HCT116 (cell line): Measurements from ENCODE around the gene ICOSLG. TPM values are rescaled to one million over a fixed set of nuclear protein-coding genes. Genes with fewer than 3 reads are reported as not detected.

Source experiments
- ATAC-seq: fragments of 200-7000 bp; cut with Tn5 transposase; 2 replicates; pipeline ENCODE4 v1.9.1; 2020; ENCODE audit warnings: mild to moderate bottlenecking, moderate library complexity
- BruUV-seq: library from RNA; stranded (reverse); fragments of 400-500 nt; replicated peaks from 2 replicates; lab custom pipeline; 2021; lab: Mats Ljungman, UMichigan
- CTCF ChIA-PET: fragments of 300-600 bp; sonication (Branson Sonifier 250); formaldehyde crosslinking; loops from one replicate; lab custom pipeline; 2021; ENCODE audit warnings: antibody characterized with exemption; lab: Charles Lee
- POLR2A ChIA-PET: fragments of 300-600, 350-600 bp; sonication (Branson Sonifier 250); formaldehyde crosslinking; loops from one replicate; lab custom pipeline; 2021; ENCODE audit warnings: antibody characterized with exemption; lab: Charles Lee
- RAD21 ChIA-PET, 2 experiments: fragments of 300-600 bp; sonication (Branson Sonifier 250); formaldehyde crosslinking; loops; one replicate each; lab custom pipeline; 2023; ENCODE audit warnings: low total read pairs in 2 of 2; ENCODE audit not compliant: uncharacterized antibody in 2 of 2, unreplicated experiment in 2 of 2, low non-redundant PET in 1 of 2; lab: Charles Lee
- DNase-seq: peaks from one replicate; pipeline ENCODE4 v3.0.0-alpha.2; 2010; ENCODE audit warnings: low read depth, low spot score
- H2AFZ ChIP-seq: fragments of 200-600 bp; shearing (Covaris generic), sonication (generic); 2 replicates; pipeline ENCODE4 v1.6.1; 2017; ENCODE audit warnings: low read depth, mixed run types, mixed read lengths, antibody characterized with exemption, low read length; ENCODE audit not compliant: poor library complexity, severe bottlenecking
- H3K27ac ChIP-seq: 2 replicates; pipeline ENCODE4 v1.5.1; 2012; ENCODE audit warnings: low read depth, low read length
- H3K27me3 ChIP-seq: fragments of 200-600 bp; sonication (generic); 2 replicates; pipeline ENCODE4 v1.6.1; 2016; ENCODE audit warnings: mixed run types, low read length, mixed read lengths; ENCODE audit not compliant: insufficient read depth
- H3K36me3 ChIP-seq, 2 experiments: fragments of 200-500 bp in 1 of 2; fragments of 200-600 bp in 1 of 2; sonication (Bioruptor generic) in 1 of 2; sonication (generic) in 1 of 2; 2 replicates each; pipeline versions ENCODE4 v1.5.1 to v1.6.1; 2014 to 2016; ENCODE audit warnings: low read length in 2 of 2, inconsistent platforms in 1 of 2, mixed read lengths in 1 of 2, mixed run types in 1 of 2; ENCODE audit not compliant: insufficient read depth in 2 of 2, control insufficient read depth in 1 of 2
- H3K4me1 ChIP-seq, 2 experiments: fragments of 200-600 bp in 1 of 2; sonication (generic) in 1 of 2; 2 replicates each; pipeline versions ENCODE4 v1.5.1 to v1.6.1; 2012 to 2017; ENCODE audit warnings: low read length in 2 of 2, inconsistent platforms in 1 of 2, mild to moderate bottlenecking in 1 of 2, mixed read lengths in 1 of 2, mixed run types in 1 of 2, moderate library complexity in 1 of 2; ENCODE audit not compliant: insufficient read depth in 2 of 2, control insufficient read depth in 1 of 2
- H3K4me2 ChIP-seq: fragments of 200-600 bp; sonication (generic); 2 replicates; pipeline ENCODE4 v1.6.1; 2017; ENCODE audit warnings: mixed run types, low read length, mixed read lengths
- H3K4me3 ChIP-seq, 2 experiments: fragments of 200-600 bp in 1 of 2; sonication (generic) in 1 of 2; replicated peaks in 1 of 2; 2 replicates each; pipeline ENCODE4 v1.5.1; 2011 to 2016; ENCODE audit warnings: low read length in 2 of 2, control low read depth in 1 of 2, low read depth in 1 of 2, mild to moderate bottlenecking in 1 of 2, mixed read lengths in 1 of 2, mixed run types in 1 of 2
- H3K79me2 ChIP-seq: fragments of 200-600 bp; sonication (generic); 2 replicates; pipeline ENCODE4 v1.6.1; 2017; ENCODE audit warnings: mild to moderate bottlenecking, mixed run types, low read length, moderate library complexity, mixed read lengths; ENCODE audit not compliant: insufficient read depth
- H3K9ac ChIP-seq: fragments of 200-600 bp; sonication (generic); 2 replicates; pipeline ENCODE4 v1.6.1; 2016; ENCODE audit warnings: low read length, mixed read lengths
- H3K9me2 ChIP-seq: fragments of 200-600 bp; sonication (generic), shearing (Covaris generic); 2 replicates; pipeline ENCODE4 v1.6.1; 2017; ENCODE audit warnings: mixed run types, mild to moderate bottlenecking, moderate library complexity; ENCODE audit not compliant: insufficient read depth
- H3K9me3 ChIP-seq, 2 experiments: fragments of 200-500 bp in 1 of 2; fragments of 200-600 bp in 1 of 2; sonication (Bioruptor generic) in 1 of 2; sonication (generic) in 1 of 2; 2 replicates each; pipeline ENCODE4 v1.6.1; 2014 to 2017; ENCODE audit warnings: low read length in 2 of 2, mixed read lengths in 2 of 2, inconsistent platforms in 1 of 2, low read depth in 1 of 2, mild to moderate bottlenecking in 1 of 2, mixed run types in 1 of 2, moderate library complexity in 1 of 2; ENCODE audit not compliant: control insufficient read depth in 1 of 2, insufficient read depth in 1 of 2
- H4K20me1 ChIP-seq: fragments of 200-600 bp; sonication (generic), shearing (Covaris generic); 2 replicates; pipeline ENCODE4 v1.6.1; 2017; ENCODE audit warnings: mixed run types, mild to moderate bottlenecking, moderate library complexity; ENCODE audit not compliant: insufficient read depth
- POLR2AphosphoS5 ChIP-seq: IDR thresholded peaks from 2 replicates; pipeline ENCODE4 v1.6.1; 2011; ENCODE audit warnings: mild to moderate bottlenecking, low read depth, low read length, moderate library complexity
- SP1 ChIP-seq: IDR thresholded peaks from 2 replicates; pipeline ENCODE4 v1.6.1; 2012; ENCODE audit warnings: low read depth
- YY1 ChIP-seq: IDR thresholded peaks from 2 replicates; pipeline ENCODE4 v1.6.1; 2011; ENCODE audit warnings: low read length, low read depth, moderate library complexity, mild to moderate bottlenecking; ENCODE audit not compliant: insufficient replicate concordance; ENCODE audit errors: extremely low read depth
- intact Hi-C: fragments of 100-400 bp; cut with micrococcal nuclease; formaldehyde crosslinking; loops from 2 replicates; pipeline ENCODE4 v1.10.0; 2022
- total RNA-seq: library from RNA; stranded (reverse); gene quantifications from one replicate; pipeline ENCODE4 v1.2.1, GENCODE V29; 2021; ENCODE audit not compliant: unreplicated experiment
- TF ChIP-seq, protein P1 (sequence below): IDR thresholded peaks from 2 replicates; pipeline ENCODE4 v1.6.1; 2011; ENCODE audit warnings: mild to moderate bottlenecking, low read length, moderate library complexity; ENCODE audit not compliant: insufficient replicate concordance; ENCODE audit errors: extremely low read depth
- TF ChIP-seq, protein P2 (sequence below): IDR thresholded peaks from 2 replicates; pipeline ENCODE4 v1.6.1; 2012; ENCODE audit warnings: low read depth
- TF ChIP-seq, protein P3 (sequence below), 3 experiments: fragments of 200-600 bp in 1 of 3; sonication (generic) in 1 of 3; IDR thresholded peaks in 2 of 3; conservative IDR thresholded peaks in 1 of 3; 2 replicates each; pipeline ENCODE4 v1.5.1; 2012 to 2017; ENCODE audit warnings: low read depth in 2 of 3, low read length in 2 of 3, antibody characterized with exemption in 1 of 3, borderline replicate concordance in 1 of 3, control low read depth in 1 of 3, mild to moderate bottlenecking in 1 of 3, mixed read lengths in 1 of 3, mixed run types in 1 of 3, moderate library complexity in 1 of 3; ENCODE audit not compliant: insufficient read depth in 1 of 3
- TF ChIP-seq, protein P4 (sequence below): IDR thresholded peaks from 2 replicates; pipeline ENCODE4 v1.6.1; 2012

Gene ICOSLG
- total RNA-seq, 1 experiment from 2014 or later, result 4.7 TPM

DNA sequence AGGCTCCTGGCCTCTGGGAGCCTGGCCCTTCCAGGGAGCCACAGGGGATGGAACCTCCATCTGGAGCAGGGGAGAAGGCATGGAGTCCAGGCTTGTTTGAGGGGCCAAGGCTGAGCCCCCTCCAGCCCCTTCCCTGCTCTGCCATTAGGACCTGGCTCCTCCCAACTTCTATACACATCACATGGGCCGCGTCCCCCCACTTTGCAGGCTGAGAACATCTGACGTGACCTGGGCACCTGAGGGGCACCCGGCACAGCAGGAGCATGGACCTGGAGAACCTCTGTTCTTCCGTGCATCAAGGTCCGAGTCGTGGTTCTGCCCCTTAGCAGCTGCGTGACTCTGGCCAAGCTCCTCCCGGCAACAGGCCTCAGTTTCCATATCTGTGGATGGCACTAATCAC, 41.1 kb upstream of the ICOSLG start:
- H3K9ac ChIP-seq, result no peak overlapping the region
- no peaks in the 10 kb centered on the region for H3K4me1 ChIP-seq
- no peaks in the 10 kb centered on the region for H3K36me3 ChIP-seq
- ChIA-PET POLR2A (no interaction called here), CTCF (no interaction called here), RAD21 (no interaction called here)
- H2AFZ ChIP-seq, result no peak overlapping the region
- TF ChIP-seq, protein P1, sequence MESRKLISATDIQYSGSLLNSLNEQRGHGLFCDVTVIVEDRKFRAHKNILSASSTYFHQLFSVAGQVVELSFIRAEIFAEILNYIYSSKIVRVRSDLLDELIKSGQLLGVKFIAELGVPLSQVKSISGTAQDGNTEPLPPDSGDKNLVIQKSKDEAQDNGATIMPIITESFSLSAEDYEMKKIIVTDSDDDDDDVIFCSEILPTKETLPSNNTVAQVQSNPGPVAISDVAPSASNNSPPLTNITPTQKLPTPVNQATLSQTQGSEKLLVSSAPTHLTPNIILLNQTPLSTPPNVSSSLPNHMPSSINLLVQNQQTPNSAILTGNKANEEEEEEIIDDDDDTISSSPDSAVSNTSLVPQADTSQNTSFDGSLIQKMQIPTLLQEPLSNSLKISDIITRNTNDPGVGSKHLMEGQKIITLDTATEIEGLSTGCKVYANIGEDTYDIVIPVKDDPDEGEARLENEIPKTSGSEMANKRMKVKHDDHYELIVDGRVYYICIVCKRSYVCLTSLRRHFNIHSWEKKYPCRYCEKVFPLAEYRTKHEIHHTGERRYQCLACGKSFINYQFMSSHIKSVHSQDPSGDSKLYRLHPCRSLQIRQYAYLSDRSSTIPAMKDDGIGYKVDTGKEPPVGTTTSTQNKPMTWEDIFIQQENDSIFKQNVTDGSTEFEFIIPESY, result no peak
- TF ChIP-seq, protein P2, sequence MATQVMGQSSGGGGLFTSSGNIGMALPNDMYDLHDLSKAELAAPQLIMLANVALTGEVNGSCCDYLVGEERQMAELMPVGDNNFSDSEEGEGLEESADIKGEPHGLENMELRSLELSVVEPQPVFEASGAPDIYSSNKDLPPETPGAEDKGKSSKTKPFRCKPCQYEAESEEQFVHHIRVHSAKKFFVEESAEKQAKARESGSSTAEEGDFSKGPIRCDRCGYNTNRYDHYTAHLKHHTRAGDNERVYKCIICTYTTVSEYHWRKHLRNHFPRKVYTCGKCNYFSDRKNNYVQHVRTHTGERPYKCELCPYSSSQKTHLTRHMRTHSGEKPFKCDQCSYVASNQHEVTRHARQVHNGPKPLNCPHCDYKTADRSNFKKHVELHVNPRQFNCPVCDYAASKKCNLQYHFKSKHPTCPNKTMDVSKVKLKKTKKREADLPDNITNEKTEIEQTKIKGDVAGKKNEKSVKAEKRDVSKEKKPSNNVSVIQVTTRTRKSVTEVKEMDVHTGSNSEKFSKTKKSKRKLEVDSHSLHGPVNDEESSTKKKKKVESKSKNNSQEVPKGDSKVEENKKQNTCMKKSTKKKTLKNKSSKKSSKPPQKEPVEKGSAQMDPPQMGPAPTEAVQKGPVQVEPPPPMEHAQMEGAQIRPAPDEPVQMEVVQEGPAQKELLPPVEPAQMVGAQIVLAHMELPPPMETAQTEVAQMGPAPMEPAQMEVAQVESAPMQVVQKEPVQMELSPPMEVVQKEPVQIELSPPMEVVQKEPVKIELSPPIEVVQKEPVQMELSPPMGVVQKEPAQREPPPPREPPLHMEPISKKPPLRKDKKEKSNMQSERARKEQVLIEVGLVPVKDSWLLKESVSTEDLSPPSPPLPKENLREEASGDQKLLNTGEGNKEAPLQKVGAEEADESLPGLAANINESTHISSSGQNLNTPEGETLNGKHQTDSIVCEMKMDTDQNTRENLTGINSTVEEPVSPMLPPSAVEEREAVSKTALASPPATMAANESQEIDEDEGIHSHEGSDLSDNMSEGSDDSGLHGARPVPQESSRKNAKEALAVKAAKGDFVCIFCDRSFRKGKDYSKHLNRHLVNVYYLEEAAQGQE, result no peak
- TF ChIP-seq, protein P3, sequence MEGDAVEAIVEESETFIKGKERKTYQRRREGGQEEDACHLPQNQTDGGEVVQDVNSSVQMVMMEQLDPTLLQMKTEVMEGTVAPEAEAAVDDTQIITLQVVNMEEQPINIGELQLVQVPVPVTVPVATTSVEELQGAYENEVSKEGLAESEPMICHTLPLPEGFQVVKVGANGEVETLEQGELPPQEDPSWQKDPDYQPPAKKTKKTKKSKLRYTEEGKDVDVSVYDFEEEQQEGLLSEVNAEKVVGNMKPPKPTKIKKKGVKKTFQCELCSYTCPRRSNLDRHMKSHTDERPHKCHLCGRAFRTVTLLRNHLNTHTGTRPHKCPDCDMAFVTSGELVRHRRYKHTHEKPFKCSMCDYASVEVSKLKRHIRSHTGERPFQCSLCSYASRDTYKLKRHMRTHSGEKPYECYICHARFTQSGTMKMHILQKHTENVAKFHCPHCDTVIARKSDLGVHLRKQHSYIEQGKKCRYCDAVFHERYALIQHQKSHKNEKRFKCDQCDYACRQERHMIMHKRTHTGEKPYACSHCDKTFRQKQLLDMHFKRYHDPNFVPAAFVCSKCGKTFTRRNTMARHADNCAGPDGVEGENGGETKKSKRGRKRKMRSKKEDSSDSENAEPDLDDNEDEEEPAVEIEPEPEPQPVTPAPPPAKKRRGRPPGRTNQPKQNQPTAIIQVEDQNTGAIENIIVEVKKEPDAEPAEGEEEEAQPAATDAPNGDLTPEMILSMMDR (IDR thresholded peaks at IDR 0.05 in 2 of 3, conservative IDR thresholded peaks at IDR 0.05 in 1 of 3; ENCODE audit: borderline replicate concordance in 1 of 3, insufficient read depth in 1 of 3, low read depth in 2 of 3, low read length in 2 of 3), result no peak
- TF ChIP-seq SP1 (no peak), POLR2AphosphoS5 (no peak), YY1 (no peak)
- TF ChIP-seq, protein P4, sequence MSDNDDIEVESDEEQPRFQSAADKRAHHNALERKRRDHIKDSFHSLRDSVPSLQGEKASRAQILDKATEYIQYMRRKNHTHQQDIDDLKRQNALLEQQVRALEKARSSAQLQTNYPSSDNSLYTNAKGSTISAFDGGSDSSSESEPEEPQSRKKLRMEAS, result no peak
- no peaks in the 10 kb centered on the region for H3K27me3 ChIP-seq
- BruUV-seq, result no TSS peak
- H3K27ac ChIP-seq, result no peak overlapping the region
- intact Hi-C loops, result no loop called here
- H3K4me3 ChIP-seq, result no peak overlapping the region
- no peak for ATAC-seq
- H4K20me1 ChIP-seq, result no peaks in the 10 kb centered on the region
- H3K9me2 ChIP-seq, result no peaks in the 10 kb centered on the region
- H3K9me3 ChIP-seq, result no peaks in the 10 kb centered on the region
- no peaks in the 10 kb centered on the region for H3K79me2 ChIP-seq
- H3K4me2 ChIP-seq, result no peak overlapping the region
- no peak for DNase-seq
